C4-2B (cell line): ENCODE data around the gene HOXB9.

Experiments used
- CTCF ChIP-seq: fragments of 450-650 bp; conservative IDR thresholded peaks from 2 replicates; pipeline ENCODE4 v1.5.1; 2017; ENCODE audit warnings: mild to moderate bottlenecking
- ZFX ChIP-seq: fragments of 450-650 bp; IDR thresholded peaks from 2 replicates; pipeline ENCODE4 v1.6.1; 2017

- TF ChIP-seq CTCF, result peak; percentile 98
- TF ChIP-seq ZFX, result no peak
Measured at GRCh38 chr17:48593840-48594537, 32.2 kb downstream of the HOXB9 start.
